OCI-LY7 (cell line): ENCODE measurements around the gene WWTR1. TPM values are rescaled to one million over a fixed set of nuclear protein-coding genes. Genes with fewer than 3 reads are reported as not detected.

Source experiments
- BruUV-seq: library from RNA; stranded (reverse); fragments of 400-500 nt; replicated peaks from 2 replicates; lab custom pipeline; 2021; lab: Mats Ljungman, UMichigan
- CTCF ChIA-PET: fragments of 300-600 bp; sonication (Branson Sonifier 250); formaldehyde crosslinking; loops from one replicate; lab custom pipeline; 2022; ENCODE audit warnings: antibody characterized with exemption; ENCODE audit not compliant: unreplicated experiment; lab: Charles Lee
- POLR2A ChIA-PET: fragments of 300-600 bp; sonication (Branson Sonifier 250); formaldehyde crosslinking; loops from one replicate; lab custom pipeline; 2022; ENCODE audit warnings: antibody characterized with exemption; lab: Charles Lee
- DNase-seq: peaks from one replicate; pipeline ENCODE4 v3.0.0-alpha.2; 2015; ENCODE audit warnings: low spot score
- H2AFZ ChIP-seq: fragments of 200-600 bp; sonication (generic), shearing (Covaris generic); 2 replicates; pipeline ENCODE4 v1.6.1; 2014; ENCODE audit warnings: mild to moderate bottlenecking, antibody characterized with exemption, low read length, moderate library complexity
- H3K27ac ChIP-seq: fragments of 200-600 bp; sonication (generic); 2 replicates; pipeline ENCODE4 v1.5.1; 2014; ENCODE audit warnings: mixed run types, low read depth, mild to moderate bottlenecking, moderate library complexity, low read length, inconsistent platforms; ENCODE audit not compliant: poor library complexity, severe bottlenecking
- H3K36me3 ChIP-seq: fragments of 200-600 bp; sonication (generic); 2 replicates; pipeline ENCODE4 v1.6.1; 2014; ENCODE audit warnings: mild to moderate bottlenecking, antibody characterized with exemption, low read length, moderate library complexity, mixed read lengths; ENCODE audit not compliant: insufficient read depth
- H3K4me1 ChIP-seq: fragments of 200-600 bp; sonication (generic); 2 replicates; pipeline ENCODE4 v1.5.1; 2014; ENCODE audit warnings: mild to moderate bottlenecking, low read length; ENCODE audit not compliant: insufficient read depth, poor library complexity, severe bottlenecking
- H3K4me2 ChIP-seq: fragments of 200-600 bp; sonication (generic); 2 replicates; pipeline ENCODE4 v1.6.1; 2014; ENCODE audit warnings: mild to moderate bottlenecking, low read length
- H3K4me3 ChIP-seq: fragments of 200-600 bp; sonication (generic); 2 replicates; pipeline ENCODE4 v1.5.1; 2014; ENCODE audit warnings: mild to moderate bottlenecking, low read depth, low read length; ENCODE audit not compliant: poor library complexity, severe bottlenecking
- H3K79me2 ChIP-seq: fragments of 200-600 bp; sonication (generic); 2 replicates; pipeline ENCODE4 v1.6.1; 2016; ENCODE audit warnings: low read depth, mild to moderate bottlenecking, low read length, moderate library complexity, mixed read lengths; ENCODE audit not compliant: insufficient read depth
- H3K9me2 ChIP-seq: fragments of 200-600 bp; sonication (generic); 2 replicates; pipeline ENCODE4 v1.6.1; 2016; ENCODE audit warnings: mild to moderate bottlenecking, low read length, mixed read lengths; ENCODE audit not compliant: insufficient read depth
- H3K9me3 ChIP-seq: fragments of 200-600 bp; sonication (generic); 2 replicates; pipeline ENCODE4 v1.6.1; 2014; ENCODE audit warnings: mild to moderate bottlenecking, mixed run types, low read length, mixed read lengths
- H4K20me1 ChIP-seq: fragments of 200-600 bp; sonication (generic); 2 replicates; pipeline ENCODE4 v1.6.1; 2014; ENCODE audit warnings: mild to moderate bottlenecking, antibody characterized with exemption, low read length, moderate library complexity, mixed read lengths; ENCODE audit not compliant: insufficient read depth
- CTCF ChIP-seq: fragments of 200-600 bp; sonication (generic); conservative IDR thresholded peaks from 2 replicates; pipeline ENCODE4 v1.5.1; 2014; ENCODE audit warnings: mild to moderate bottlenecking, antibody characterized with exemption, low read length, moderate library complexity, mixed read lengths
- EZH2phosphoT487 ChIP-seq: fragments of 200-600 bp; sonication (generic); IDR thresholded peaks from 2 replicates; pipeline ENCODE4 v1.6.1; 2018; ENCODE audit warnings: low read depth, borderline replicate concordance, mild to moderate bottlenecking, mixed run types, antibody characterized with exemption, low read length, moderate library complexity, mixed read lengths
- intact Hi-C: fragments of 100-400 bp; cut with micrococcal nuclease; formaldehyde crosslinking; loops from one replicate; pipeline ENCODE4 v1.10.0; 2022; ENCODE audit not compliant: unreplicated experiment
- total RNA-seq, 2 experiments: library from RNA; depleted of rRNA in 1 of 2; stranded (reverse); fragments of >200 nt in 1 of 2; shearing (Covaris generic) in 1 of 2; gene quantifications; 2 replicates each; pipeline ENCODE4 v1.2.3, GENCODE V29; 2014 to 2022

The WWTR1 gene
- total RNA-seq, 2 experiments from 2014 or later = 0.15 TPM; not detected in 1

- Histone ChIP-seq H3K4me2 (no peak overlapping the region), H4K20me1 (no peaks in the 10 kb centered on the region)
- DNase-seq = no peak
These were observed 6.1 kb upstream of the WWTR1 start for GRCh38 chr3:149663966-149664365.

GRCh38 chr3:149662240-149662887, 4.5 kb upstream of the WWTR1 start:
- H3K79me2 ChIP-seq = no peaks in the 10 kb centered on the region
- H3K4me1 ChIP-seq = no peaks in the 10 kb centered on the region
- ChIA-PET CTCF (no interaction called here), POLR2A (interaction anchor here (0.7 to 1.0 kb wide), 2 partner anchors 10 to 1343 kb away, joined by 3 to 5 read pairs; no protein-coding TSS in a partner anchor)
- no TSS peak for BruUV-seq
- no peaks in the 10 kb centered on the region for H3K36me3 ChIP-seq
- no peak for DNase-seq
- H3K4me3 ChIP-seq = no peak overlapping the region
- TF ChIP-seq EZH2phosphoT487 (no peak), CTCF (no peak)
- H4K20me1 ChIP-seq = no peaks in the 10 kb centered on the region
- no peaks in the 10 kb centered on the region for H3K9me3 ChIP-seq
- intact Hi-C loops = no loop called here
- H3K27ac ChIP-seq = no peak overlapping the region
- H3K4me2 ChIP-seq = no peak overlapping the region
- H2AFZ ChIP-seq = no peak overlapping the region
- H3K9me2 ChIP-seq = no peaks in the 10 kb centered on the region

More at GRCh38 chr3:149663966-149664365, 6.1 kb upstream of the WWTR1 start:
- CTCF ChIA-PET = no interaction called here
- H3K9me2 ChIP-seq = no peaks in the 10 kb centered on the region
- intact Hi-C loops = no loop called here
- H3K36me3 ChIP-seq = no peaks in the 10 kb centered on the region
- H3K79me2 ChIP-seq = no peaks in the 10 kb centered on the region
- POLR2A ChIA-PET = interaction anchor here (0.6 kb wide), 1 partner anchor 210 kb away, joined by 3 read pairs; no protein-coding TSS in a partner anchor
- H2AFZ ChIP-seq = no peak overlapping the region
- BruUV-seq = no TSS peak
- TF ChIP-seq CTCF (no peak), EZH2phosphoT487 (no peak)
- H3K4me3 ChIP-seq = no peak overlapping the region
- H3K9me3 ChIP-seq = no peaks in the 10 kb centered on the region
- no peak overlapping the region for H3K27ac ChIP-seq
- H3K4me1 ChIP-seq = no peaks in the 10 kb centered on the region

- CTCF ChIA-PET = no interaction called here
- Histone ChIP-seq H3K9me3 (no peaks in the 10 kb centered on the region), H3K4me1 (no peaks in the 10 kb centered on the region), H3K27ac (no peak overlapping the region), H3K36me3 (no peaks in the 10 kb centered on the region), H2AFZ (0 out of 2 replicates have a peak overlapping the region, but pooled peaks have one; percentile 12), H3K4me3 (no peak overlapping the region), H3K4me2 (no peak overlapping the region), H3K9me2 (no peaks in the 10 kb centered on the region), H4K20me1 (no peaks in the 10 kb centered on the region), H3K79me2 (no peaks in the 10 kb centered on the region)
- DNase-seq = no peak
- POLR2A ChIA-PET = interaction anchor here (0.6 to 1.2 kb wide), 5 partner anchors 8 to 168 kb away, joined by 3 to 4 read pairs (median 4); no protein-coding TSS in a partner anchor
- intact Hi-C loops = no loop called here
- no peak for TF ChIP-seq EZH2phosphoT487
- TF ChIP-seq CTCF = no peak
- no TSS peak for BruUV-seq
These were observed 2.6 kb upstream of the WWTR1 start for GRCh38 chr3:149660462-149660861.
